Endometrial microvascular endothelial cells (primary cell): ENCODE results near the gene NHSL1. TPM values are rescaled to one million over a fixed set of nuclear protein-coding genes. Genes with fewer than 3 reads are reported as not detected.

Experiments
- in situ Hi-C: cut with HindIII; loops from 2 replicates; pipeline ENCODE4 v1.10.0; 2017; ENCODE audit warnings: low sequenced_read_pairs, low pct_unique_long_range_greater_than_20kb; ENCODE audit errors: inconsistent ontology term
- total RNA-seq: library from RNA; depleted of rRNA; stranded (reverse); fragments of >200 nt; gene quantifications from one replicate; pipeline ENCODE4 v1.2.3, GENCODE V29; 2015; ENCODE audit errors: inconsistent ontology term

Gene NHSL1
- total RNA-seq, 1 donor from 2014 or later = 23.0 TPM

GRCh38 chr6:138500045-138500665, 861 bp upstream of the NHSL1 start:
- in situ Hi-C loops = no loop called here

DNA sequence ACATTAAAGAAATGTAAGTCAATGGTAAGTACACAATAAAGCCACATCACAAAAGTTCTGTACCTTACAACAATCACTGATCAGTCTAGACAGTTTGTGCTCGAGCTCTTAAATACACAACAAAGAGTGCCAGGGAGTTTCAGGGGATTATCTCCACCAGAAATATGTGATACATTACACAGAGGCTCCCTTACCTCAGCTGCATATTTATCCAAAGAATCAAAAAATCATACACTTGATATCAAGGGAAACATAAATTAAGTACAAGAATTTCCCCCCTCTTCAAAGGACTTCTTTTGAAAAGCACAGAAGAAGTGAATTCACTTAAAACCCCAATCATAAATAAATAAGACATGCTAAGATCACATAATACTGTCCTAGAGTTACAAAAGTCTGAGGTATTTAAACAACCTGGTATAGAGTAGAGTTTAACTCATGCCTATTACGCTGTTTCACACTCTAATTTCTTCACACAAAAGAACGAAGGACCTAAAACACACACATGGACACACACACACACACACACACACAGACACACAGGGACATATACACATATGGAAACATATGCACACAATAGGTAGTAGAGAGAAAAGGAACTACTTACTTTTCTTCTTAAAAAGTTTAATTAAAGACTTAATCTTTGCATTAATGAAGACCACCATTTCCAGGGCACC, 528 bp downstream of the NHSL1 start:
- in situ Hi-C loops = no loop called here

DNA sequence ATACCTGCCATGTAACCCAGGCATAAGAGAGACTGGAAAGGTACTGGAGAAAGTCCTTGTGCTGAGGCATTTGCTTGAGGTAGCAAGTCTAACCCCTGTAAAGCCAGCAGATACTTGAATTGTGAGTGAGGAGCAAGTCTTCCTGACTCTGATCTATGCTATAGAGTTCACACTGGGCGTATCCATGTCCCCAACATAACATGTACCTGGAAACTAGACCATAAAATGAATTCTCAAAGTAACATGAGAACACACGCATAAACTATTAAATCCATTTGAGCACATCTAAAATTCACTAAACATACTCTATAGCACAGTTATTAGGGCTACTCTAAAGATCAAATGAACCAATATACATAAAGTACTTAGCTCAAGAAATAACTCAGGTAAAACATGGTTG, 2.0 kb downstream of the NHSL1 start:
- in situ Hi-C loops = no loop called here

GRCh38 chr6:138494312-138494711, 5.0 kb downstream of the NHSL1 start:
- in situ Hi-C loops = no loop called here

DNA sequence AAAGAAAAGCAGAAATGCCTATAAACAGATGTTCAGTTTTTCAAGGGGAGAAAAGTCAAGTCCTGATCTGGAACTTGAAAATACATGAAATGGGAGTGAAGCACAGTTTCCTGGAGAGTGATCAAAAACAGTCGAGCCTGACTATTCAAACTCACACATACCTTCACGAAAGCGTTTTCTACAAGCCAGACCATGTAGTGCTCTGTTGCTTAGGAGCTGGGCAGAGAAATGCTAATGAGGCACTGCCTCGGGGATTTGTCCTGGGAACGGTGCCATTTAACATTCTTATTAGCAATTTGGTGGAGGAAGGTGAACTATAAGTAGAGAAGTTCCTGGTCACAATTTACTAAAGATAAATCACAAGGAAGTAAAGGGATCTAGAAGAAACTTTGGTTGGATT, 5.9 kb downstream of the NHSL1 start:
- in situ Hi-C loops = no loop called here

- in situ Hi-C loops = no loop called here
Measured at GRCh38 chr6:138492871-138493270, 6.4 kb downstream of the NHSL1 start.

DNA sequence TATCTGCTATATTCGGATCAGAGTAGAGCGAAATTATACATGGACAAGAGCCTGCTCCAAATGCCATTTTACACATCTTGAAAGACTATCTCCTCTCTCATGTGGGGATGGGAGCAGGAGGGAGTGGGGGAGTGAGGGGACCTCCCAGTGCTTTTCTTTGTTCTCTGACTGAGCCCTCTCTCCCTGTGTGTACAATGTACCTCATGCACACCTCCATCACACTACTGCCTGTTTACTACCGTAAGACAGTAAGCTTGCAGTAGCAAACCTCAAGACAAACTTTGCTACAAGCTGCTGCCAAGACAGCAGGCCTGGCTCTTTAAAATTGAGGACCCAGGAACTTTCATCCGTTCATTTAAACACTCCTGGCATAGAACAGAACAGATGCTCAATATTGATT, 7.2 kb downstream of the NHSL1 start:
- in situ Hi-C loops = no loop called here

DNA sequence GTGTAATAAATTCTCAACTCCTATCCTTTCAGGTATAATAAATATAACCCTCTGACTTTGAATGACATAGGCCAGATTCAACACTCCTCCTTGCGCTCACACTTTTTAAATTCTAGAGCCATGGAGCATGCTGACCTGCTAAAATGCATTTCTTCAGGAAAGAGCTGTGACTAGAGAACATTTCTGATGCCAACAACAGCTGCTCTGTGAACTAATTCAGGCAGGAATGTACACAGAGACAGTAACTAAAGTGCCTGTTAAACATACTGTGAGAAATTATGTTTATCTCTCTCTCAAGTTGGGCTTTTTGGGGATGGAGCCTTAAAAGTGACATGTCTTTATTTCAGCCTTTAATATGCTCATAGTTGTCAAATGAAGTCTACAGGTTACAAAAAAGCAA, 8.3 kb downstream of the NHSL1 start:
- in situ Hi-C loops = no loop called here

DNA sequence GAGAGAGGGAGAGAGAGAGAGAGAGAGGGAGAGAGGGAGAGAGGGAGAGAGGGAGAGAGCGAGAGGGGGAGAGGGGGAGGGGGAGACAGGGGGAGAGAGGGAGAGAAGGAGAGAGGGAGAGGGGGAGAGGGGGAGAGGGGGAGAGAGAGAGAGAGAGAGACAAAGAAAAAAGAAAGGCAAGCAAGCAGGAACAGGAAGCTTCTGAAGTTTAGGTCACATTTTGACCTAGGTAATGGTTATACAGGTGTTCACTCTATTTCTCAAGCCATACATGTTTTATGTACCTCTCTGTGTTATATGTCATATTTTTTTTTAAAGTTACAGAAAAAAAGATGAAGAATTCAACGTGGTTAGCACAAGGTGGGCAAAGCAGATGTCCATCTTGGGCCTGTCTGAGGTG, 9.4 kb downstream of the NHSL1 start:
- in situ Hi-C loops = no loop called here

DNA sequence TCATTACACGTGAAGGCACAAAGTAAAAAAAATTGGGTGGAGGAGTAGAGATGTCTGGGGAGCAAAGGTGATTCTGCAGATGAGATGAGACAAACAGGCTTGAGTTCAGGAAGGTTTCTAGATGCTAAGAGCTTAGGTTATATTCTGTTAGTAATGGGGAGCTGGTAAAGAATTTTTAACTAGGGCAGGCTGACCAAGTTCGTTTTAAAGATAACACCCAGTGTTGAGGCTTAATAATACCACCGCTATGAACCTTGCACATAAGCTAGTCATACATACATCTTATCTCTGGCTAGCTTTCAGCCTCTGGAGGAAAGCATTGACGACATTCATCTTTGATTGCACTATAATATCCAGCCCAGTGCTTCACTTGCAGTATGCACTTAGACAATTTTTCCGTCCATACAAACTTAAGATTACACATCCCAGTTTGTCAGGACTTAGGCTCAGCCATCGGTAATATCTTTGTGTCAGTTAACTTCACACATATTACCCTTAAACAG, 12.1 kb downstream of the NHSL1 start:
- in situ Hi-C loops = no loop called here

- in situ Hi-C loops = no loop called here
Measured at GRCh38 chr6:138486249-138487101, 12.8 kb downstream of the NHSL1 start.

- in situ Hi-C loops = no loop called here
Measured at GRCh38 chr6:138485586-138486248, 13.6 kb downstream of the NHSL1 start.

GRCh38 chr6:138485005-138485545, 14.2 kb downstream of the NHSL1 start:
- in situ Hi-C loops = no loop called here

DNA sequence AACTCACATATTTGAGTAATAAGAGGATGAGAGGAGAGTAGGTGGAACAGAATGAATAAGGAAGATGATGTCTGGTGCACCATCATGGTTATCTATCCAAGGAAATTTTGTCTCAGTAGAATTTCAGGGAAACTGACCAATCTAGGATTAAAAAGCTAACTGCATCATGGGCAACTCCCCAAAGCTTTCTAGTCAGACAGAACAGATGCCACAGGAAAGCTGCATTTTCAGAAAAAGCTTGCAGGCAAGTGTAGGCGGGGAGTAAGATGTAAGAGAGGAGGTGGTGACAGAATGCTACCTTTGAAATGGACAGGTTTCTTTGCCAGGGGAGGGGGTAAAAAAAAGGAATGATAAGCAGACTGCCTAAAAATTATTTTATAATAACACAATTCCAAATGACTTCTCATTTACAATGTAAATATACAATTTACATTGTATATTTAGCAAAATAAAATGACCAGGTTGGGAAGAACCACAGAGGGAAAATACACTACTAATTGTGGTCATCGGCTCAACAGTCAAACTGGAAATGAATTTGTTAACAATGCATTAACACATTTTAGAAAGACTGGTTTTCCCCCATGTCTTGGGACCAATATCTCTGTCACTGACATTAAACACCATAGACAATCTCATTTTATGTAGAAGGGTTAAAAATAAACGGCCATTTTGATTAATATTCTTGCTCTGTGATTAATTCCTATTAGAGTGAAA, 15.1 kb downstream of the NHSL1 start:
- in situ Hi-C loops = no loop called here

GRCh38 chr6:138482816-138483215, 16.5 kb downstream of the NHSL1 start:
- in situ Hi-C loops = no loop called here

GRCh38 chr6:138480279-138480949, 18.9 kb downstream of the NHSL1 start:
- in situ Hi-C loops = no loop called here

- in situ Hi-C loops = no loop called here
Measured at GRCh38 chr6:138477913-138478539, 21.3 kb downstream of the NHSL1 start.

DNA sequence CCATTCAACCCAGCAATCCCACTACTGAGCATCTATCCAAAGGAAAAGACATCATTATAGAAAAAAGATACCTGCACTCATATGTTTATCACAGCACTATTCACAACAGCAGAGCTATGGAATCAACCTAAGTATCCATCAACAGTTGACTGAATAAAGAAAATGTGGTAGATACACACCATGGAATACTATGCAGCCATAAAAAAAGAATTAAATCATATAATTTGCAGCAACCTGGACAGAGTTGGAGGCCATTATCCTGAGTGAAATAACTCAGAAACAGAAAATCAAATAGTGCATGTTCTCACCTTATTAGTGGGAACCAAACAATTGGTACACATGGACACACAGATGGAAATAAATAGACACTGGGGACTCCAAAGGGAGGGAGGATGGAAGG, 23.2 kb downstream of the NHSL1 start:
- in situ Hi-C loops = no loop called here
